Lung (tissue), 12 donors: Measurements from ENCODE around the gene COMMD1. TPM values are rescaled to one million over a fixed set of nuclear protein-coding genes. Genes with fewer than 3 reads are reported as not detected.

Experiments
- ATAC-seq: fragments of 200-7000 bp; cut with Tn5 transposase; one replicate; pipeline ENCODE4 v1.9.1; 2020; ENCODE audit warnings: moderate number of reproducible peaks; ENCODE audit not compliant: insufficient read depth, low FRiP score
- DNase-seq, 3 donors: peaks; one replicate each; pipeline ENCODE4 v3.0.0-alpha.2; 2013 to 2017
- H3K27ac ChIP-seq, 2 donors: one replicate each; pipeline ENCODE4 v1.5.1; 2013; ENCODE audit warnings: mild to moderate bottlenecking in 2 of 2, moderate library complexity in 2 of 2, control low read depth in 1 of 2, inconsistent platforms in 1 of 2, low read depth in 1 of 2, low read length in 1 of 2
- H3K27me3 ChIP-seq, 3 donors: one replicate each; pipeline ENCODE4 v1.5.1; 2013; ENCODE audit warnings: low read length in 2 of 3; ENCODE audit not compliant: control insufficient read depth in 3 of 3, insufficient read depth in 3 of 3
- H3K36me3 ChIP-seq, 4 donors: one replicate each; pipeline ENCODE4 v1.5.1; 2013; ENCODE audit warnings: low read length in 4 of 4, mild to moderate bottlenecking in 1 of 4, moderate library complexity in 1 of 4; ENCODE audit not compliant: control insufficient read depth in 4 of 4, insufficient read depth in 4 of 4
- H3K4me1 ChIP-seq, 5 donors: one replicate each; pipeline ENCODE4 v1.5.1; 2013; ENCODE audit warnings: low read length in 5 of 5, mild to moderate bottlenecking in 2 of 5, moderate library complexity in 1 of 5; ENCODE audit not compliant: control insufficient read depth in 5 of 5, insufficient read depth in 5 of 5
- H3K4me3 ChIP-seq: one replicate; pipeline ENCODE4 v1.5.1; 2013; ENCODE audit warnings: mild to moderate bottlenecking, control low read depth, moderate library complexity
- H3K9ac ChIP-seq, 2 donors: one replicate each; pipeline ENCODE4 v1.5.1; 2013; ENCODE audit warnings: low read length in 2 of 2, control low read depth in 1 of 2; ENCODE audit not compliant: insufficient read depth in 1 of 2
- H3K9me3 ChIP-seq, 4 donors: one replicate each; pipeline ENCODE4 v1.5.1; 2013; ENCODE audit warnings: low read length in 3 of 4, mild to moderate bottlenecking in 1 of 4, moderate library complexity in 1 of 4; ENCODE audit not compliant: control insufficient read depth in 4 of 4, insufficient read depth in 3 of 4
- CTCF ChIP-seq: IDR thresholded peaks from 2 replicates; pipeline ENCODE4 v1.5.1; 2012; ENCODE audit warnings: mild to moderate bottlenecking; ENCODE audit errors: control extremely low read depth, extremely low read depth
- WGBS, 2 donors: extraction: QIAGEN DNeasy Blood & Tissue Kit; methylation state at CpG; one replicate each; pipeline ENCODE4 v1.1.7; 2013; 5-methylcytosine and 5-hydroxymethylcytosine counted together
- polyA plus RNA-seq, 2 donors: library from polyadenylated mRNA; stranded (reverse); fragments of 200-250 nt; gene quantifications; one replicate each; pipeline ENCODE4 v1.2.1, GENCODE V29; 2013
- total RNA-seq, 2 donors: library from RNA; depleted of rRNA in 1 of 2; stranded (reverse); fragments of >200 nt in 1 of 2; gene quantifications; one replicate each; pipeline ENCODE4 v1.2.1, GENCODE V29; 2014 to 2021
- donor health status: control.
- donor health status: control.
- donor health status: Bipolar disorder and iron deficiency.
- donor health status: healthy.
- donor health status: DM: yes; HTN: yes; CAD: no.

The COMMD1 gene
- total and polyA plus RNA-seq, 4 donors, result 31.0 to 41.7 (median 35.2) TPM

GRCh38 chr2:62151306-62151638 is 245.8 kb downstream of the COMMD1 start:
- H3K4me1 ChIP-seq, result peaks cover 0 to 12% (median 0%) of the 10 kb centered on the region in 5 donors
- no peak for TF ChIP-seq CTCF
- H3K4me3 ChIP-seq, result no peak overlapping the region
- H3K36me3 ChIP-seq, result peaks cover 0 to 3% (median 0%) of the 10 kb centered on the region in 4 donors
- peaks cover 0 to 4% (median 3%) of the 10 kb centered on the region in 4 donors for H3K9me3 ChIP-seq
- WGBS, 2 donors, result 83 to 91% methylated on average over 4 of the region's 4 CpGs
- H3K27me3 ChIP-seq, result no peaks in the 10 kb centered on the region
- no peak overlapping the region for H3K9ac ChIP-seq
- H3K27ac ChIP-seq, result peak overlapping the region in 1 of 2 donors; percentile 91
- ATAC-seq, result no peak
- no peak for DNase-seq

GRCh38 chr2:62152000-62152399 is 246.5 kb downstream of the COMMD1 start:
- no peak for TF ChIP-seq CTCF
- Histone ChIP-seq H3K27me3 (no peaks in the 10 kb centered on the region), H3K36me3 (peaks cover 0 to 3% (median 0%) of the 10 kb centered on the region in 4 donors), H3K9ac (no peak overlapping the region), H3K27ac (no peak overlapping the region), H3K4me3 (no peak overlapping the region), H3K4me1 (peaks cover 0 to 13% (median 0%) of the 10 kb centered on the region in 5 donors), H3K9me3 (peaks cover 0 to 4% (median 3%) of the 10 kb centered on the region in 4 donors)
- no peak for ATAC-seq
- no peak for DNase-seq
- 88 to 94% methylated on average over 3 of the region's 3 CpGs for WGBS, 2 donors

- peaks cover 0 to 3% (median 0%) of the 10 kb centered on the region in 4 donors for H3K36me3 ChIP-seq
- no peaks in the 10 kb centered on the region for H3K27me3 ChIP-seq
- no peak overlapping the region for H3K27ac ChIP-seq
- no peak for ATAC-seq
- WGBS, 2 donors, result 74 to 80% methylated on average over 6 of the region's 6 CpGs
- H3K4me1 ChIP-seq, result peaks cover 0 to 23% (median 0%) of the 10 kb centered on the region in 5 donors
- no peak overlapping the region for H3K4me3 ChIP-seq
- H3K9me3 ChIP-seq, result peaks cover 0 to 4% (median 3%) of the 10 kb centered on the region in 4 donors
- H3K9ac ChIP-seq, result no peak overlapping the region
- DNase-seq, result no peak
- no peak for TF ChIP-seq CTCF
Observed at GRCh38 chr2:62156861-62157496, 251.5 kb downstream of the COMMD1 start.
